Upper lobe of left lung (tissue), 6 donors: ENCODE measurements around the gene TULP1. TPM values are rescaled to one million over a fixed set of nuclear protein-coding genes. Genes with fewer than 3 reads are reported as not detected.
A peak's percentile ranks its signal among the peaks of the same experiment; 100 is the strongest.

Experiments used
- ATAC-seq, 2 donors: fragments of 200-7000 bp; cut with Tn5 transposase; one replicate each; pipeline ENCODE4 v1.9.1; 2022; ENCODE audit warnings: mild to moderate bottlenecking in 2 of 2, moderate library complexity in 2 of 2; ENCODE audit not compliant: low FRiP score in 2 of 2
- DNase-seq, 2 donors: peaks; one replicate each; pipeline ENCODE4 v3.0.0-alpha.2; 2019 to 2020
- H3K27ac ChIP-seq, 4 donors: fragments of 200-600 bp; sonication (generic); one replicate each; pipeline ENCODE4 v1.5.1; 2016 to 2019
- H3K27me3 ChIP-seq, 4 donors: fragments of 200-600 bp; sonication (generic); one replicate each; pipeline ENCODE4 v1.5.1; 2017 to 2019
- H3K36me3 ChIP-seq, 4 donors: fragments of 200-600 bp; sonication (generic); one replicate each; pipeline ENCODE4 v1.5.1; 2016 to 2019
- H3K4me1 ChIP-seq, 4 donors: fragments of 200-600 bp; sonication (generic); one replicate each; pipeline ENCODE4 v1.5.1; 2018 to 2019
- H3K4me3 ChIP-seq, 4 donors: fragments of 200-600 bp; sonication (generic); one replicate each; pipeline ENCODE4 v1.5.1; 2017 to 2019; ENCODE audit warnings: mild to moderate bottlenecking in 2 of 4, moderate library complexity in 1 of 4
- H3K9me3 ChIP-seq, 4 donors: fragments of 200-600 bp; sonication (generic); one replicate each; pipeline ENCODE4 v1.5.1; 2018 to 2019
- CTCF ChIP-seq, 6 experiments: fragments of 450-650 bp in 4 of 6; fragments of 200-600 bp in 2 of 6; sonication (generic) in 2 of 6; IDR thresholded peaks; one replicate each; pipeline ENCODE4 v1.5.1; 2016 to 2019; ENCODE audit warnings: antibody characterized with exemption in 6 of 6
- EP300 ChIP-seq, 4 donors: sonication (generic); formaldehyde crosslinking; IDR thresholded peaks; one replicate each; pipeline ENCODE4 v1.5.1; 2017; ENCODE audit warnings: antibody characterized with exemption in 4 of 4, control low read depth in 2 of 4
- POLR2A ChIP-seq, 4 donors: fragments of 450-650 bp; IDR thresholded peaks; one replicate each; pipeline ENCODE4 v1.5.1; 2016 to 2017; ENCODE audit warnings: antibody characterized with exemption in 4 of 4, mild to moderate bottlenecking in 2 of 4
- POLR2AphosphoS5 ChIP-seq, 2 donors: sonication (generic); formaldehyde crosslinking; IDR thresholded peaks; one replicate each; pipeline ENCODE4 v1.5.1; 2017; ENCODE audit warnings: antibody characterized with exemption in 2 of 2
- WGBS, 2 donors: methylation state at CpG; one replicate each; pipeline ENCODE4 v1.1.5; 2017 to 2018; 5-methylcytosine and 5-hydroxymethylcytosine counted together
- total RNA-seq, 6 donors: library from RNA; depleted of rRNA in 4 of 6; stranded (reverse); fragments of >200 nt in 4 of 6; gene quantifications; one replicate each; pipeline versions ENCODE4 v1.1.0 to v1.2.1, GENCODE V29; 2016 to 2021
- donor health status: DM: no; HTN: no; CAD: no; lungs with moderate emphysema.
- donor health status: DM: no; HTN: yes; CAD: no; lungs with severe emphysema.

TULP1 gene
- total RNA-seq, 6 donors from 2014 or later: not detected

- DNase-seq: no peak
- no peaks in the 10 kb centered on the region for H3K36me3 ChIP-seq
- WGBS, 2 donors: 57 to 68% methylated on average over 6 to 7 of the region's 7 CpGs
- H3K27me3 ChIP-seq: peaks cover 0 to 7% (median 0%) of the 10 kb centered on the region in 4 donors
- H3K4me3 ChIP-seq: no peak overlapping the region
- TF ChIP-seq EP300 (IDR thresholded peaks at IDR 0.05): no peak
- TF ChIP-seq POLR2AphosphoS5 (IDR thresholded peaks at IDR 0.05): no peak
- no peak for TF ChIP-seq CTCF (IDR thresholded peaks at IDR 0.05)
- peak overlapping the region in 2 of 4 donors; percentile 24 to 73 for H3K27ac ChIP-seq
- H3K9me3 ChIP-seq: no peaks in the 10 kb centered on the region
- peaks cover 56 to 81% (median 67%) of the 10 kb centered on the region in 4 donors for H3K4me1 ChIP-seq
- ATAC-seq: no peak
Observed at GRCh38 chr6:35492974-35493284, 19.8 kb downstream of the TULP1 start.

- Histone ChIP-seq H3K4me3 (no peak overlapping the region), H3K4me1 (peaks cover 59 to 81% (median 67%) of the 10 kb centered on the region in 4 donors), H3K27me3 (peaks cover 0 to 7% (median 0%) of the 10 kb centered on the region in 4 donors), H3K36me3 (no peaks in the 10 kb centered on the region), H3K27ac (peak overlapping the region in 3 of 4 donors; percentile 24 to 73 (median 71)), H3K9me3 (no peaks in the 10 kb centered on the region)
- WGBS, 2 donors: 54 to 63% methylated on average over 6 to 7 of the region's 7 CpGs
- no peak for DNase-seq
- ATAC-seq: no peak
- TF ChIP-seq CTCF (IDR thresholded peaks at IDR 0.05): no peak
- TF ChIP-seq EP300 (IDR thresholded peaks at IDR 0.05): no peak
- no peak for TF ChIP-seq POLR2AphosphoS5 (IDR thresholded peaks at IDR 0.05)
- no peak for TF ChIP-seq POLR2A (IDR thresholded peaks at IDR 0.05)
Observed at GRCh38 chr6:35492258-35492973, 20.3 kb downstream of the TULP1 start.

- ATAC-seq (no peak), DNase-seq (no peak)
- no peak for TF ChIP-seq CTCF (IDR thresholded peaks at IDR 0.05)
- no peak for TF ChIP-seq POLR2A (IDR thresholded peaks at IDR 0.05)
- no peak for TF ChIP-seq POLR2AphosphoS5 (IDR thresholded peaks at IDR 0.05)
- no peak for TF ChIP-seq EP300 (IDR thresholded peaks at IDR 0.05)
- peak overlapping the region in 3 of 4 donors; percentile 24 to 73 (median 71) for H3K27ac ChIP-seq
- H3K36me3 ChIP-seq: no peaks in the 10 kb centered on the region
- 57 to 63% methylated on average over 4 of the region's 5 CpGs for WGBS, 2 donors
- H3K27me3 ChIP-seq: peaks cover 0 to 6% (median 0%) of the 10 kb centered on the region in 4 donors
- peaks cover 63 to 82% (median 70%) of the 10 kb centered on the region in 4 donors for H3K4me1 ChIP-seq
- H3K9me3 ChIP-seq: no peaks in the 10 kb centered on the region
- H3K4me3 ChIP-seq: no peak overlapping the region
Observed at GRCh38 chr6:35491558-35492257, 21.0 kb downstream of the TULP1 start.

GRCh38 chr6:35490821-35491557, 21.7 kb downstream of the TULP1 start:
- no peaks in the 10 kb centered on the region for H3K27me3 ChIP-seq
- no peak for ATAC-seq
- DNase-seq: no peak
- H3K36me3 ChIP-seq: no peaks in the 10 kb centered on the region
- no peak overlapping the region for H3K4me3 ChIP-seq
- no peaks in the 10 kb centered on the region for H3K9me3 ChIP-seq
- peak overlapping the region in 3 of 4 donors; percentile 65 to 73 (median 71) for H3K27ac ChIP-seq
- 59 to 68% methylated on average over 8 of the region's 8 CpGs for WGBS, 2 donors
- peaks cover 66 to 82% (median 76%) of the 10 kb centered on the region in 4 donors for H3K4me1 ChIP-seq
- TF ChIP-seq EP300 (IDR thresholded peaks at IDR 0.05): no peak
- no peak for TF ChIP-seq POLR2AphosphoS5 (IDR thresholded peaks at IDR 0.05)
- no peak for TF ChIP-seq CTCF (IDR thresholded peaks at IDR 0.05)
- no peak for TF ChIP-seq POLR2A (IDR thresholded peaks at IDR 0.05)
